GM21447 (cell line): ENCODE data around the gene PIK3R2.

ENCODE experiments used
- ATAC-seq: cut with Tn5 transposase; IDR thresholded peaks from one replicate; pipeline ENCODE4 v1.9.1; 2021; ENCODE audit not compliant: unreplicated experiment

The PIK3R2 gene

DNA sequence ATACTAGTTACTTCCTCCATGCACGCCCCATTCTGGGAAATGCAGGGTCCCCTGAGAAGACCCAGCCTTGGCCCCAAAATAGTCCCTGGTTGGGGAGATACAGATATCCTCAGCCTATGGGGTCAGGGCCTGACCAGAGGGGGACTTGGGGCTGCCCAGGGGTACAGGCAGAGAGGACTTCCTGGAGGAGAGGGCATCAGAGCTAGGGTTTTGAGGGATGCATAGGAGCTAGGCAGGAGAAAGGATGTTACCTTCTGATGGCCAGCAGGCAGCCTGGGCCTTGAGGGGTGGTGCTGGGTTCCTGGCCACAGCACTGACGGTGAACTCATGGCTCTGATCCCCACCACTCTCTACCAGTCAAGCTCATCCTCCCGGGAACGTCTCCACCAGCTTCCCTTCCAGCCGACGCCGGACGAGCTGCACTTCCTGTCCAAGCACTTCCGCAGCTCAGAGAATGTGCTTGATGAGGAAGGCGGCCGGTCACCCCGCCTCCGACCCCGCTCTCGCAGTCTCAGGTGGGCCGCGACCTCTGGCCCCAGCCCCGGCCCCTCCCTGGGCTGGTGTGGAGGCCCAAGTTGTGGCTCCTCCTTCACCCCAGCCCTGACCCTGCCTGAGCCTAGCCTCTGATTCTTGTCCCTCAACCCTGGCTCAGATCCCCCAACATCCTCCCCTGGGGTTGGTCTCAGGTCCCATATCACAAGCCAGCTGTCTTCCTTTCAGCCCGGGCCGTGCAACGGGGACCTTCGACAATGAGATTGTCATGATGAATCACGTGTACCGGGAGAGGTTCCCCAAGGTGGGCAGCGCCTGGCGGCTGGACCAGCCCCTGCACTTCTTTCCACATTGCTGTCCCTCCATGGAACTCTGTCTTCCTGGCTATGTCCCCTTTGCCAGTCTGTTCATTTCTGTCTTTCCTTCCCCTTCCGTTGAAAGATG, 29.8 kb upstream of the PIK3R2 start:
- no peak for ATAC-seq

DNA sequence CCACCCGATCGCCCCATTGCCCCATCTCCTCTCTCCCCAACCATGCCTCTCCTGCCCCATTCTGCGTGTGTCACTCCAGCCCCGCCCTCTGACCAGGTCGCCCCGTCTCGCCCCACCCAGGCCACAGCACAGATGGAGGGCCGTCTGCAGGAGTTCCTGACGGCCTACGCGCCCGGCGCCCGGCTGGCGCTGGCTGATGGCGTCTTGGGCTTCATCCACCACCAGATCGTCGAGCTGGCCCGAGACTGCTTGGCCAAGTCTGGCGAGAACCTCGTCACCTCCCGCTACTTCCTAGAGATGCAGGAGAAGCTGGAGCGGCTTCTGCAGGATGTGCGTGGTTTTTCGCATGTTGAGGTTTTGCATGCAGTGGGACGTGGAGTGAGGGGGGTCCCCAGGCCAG, 29.1 kb upstream of the PIK3R2 start:
- ATAC-seq: no peak

DNA sequence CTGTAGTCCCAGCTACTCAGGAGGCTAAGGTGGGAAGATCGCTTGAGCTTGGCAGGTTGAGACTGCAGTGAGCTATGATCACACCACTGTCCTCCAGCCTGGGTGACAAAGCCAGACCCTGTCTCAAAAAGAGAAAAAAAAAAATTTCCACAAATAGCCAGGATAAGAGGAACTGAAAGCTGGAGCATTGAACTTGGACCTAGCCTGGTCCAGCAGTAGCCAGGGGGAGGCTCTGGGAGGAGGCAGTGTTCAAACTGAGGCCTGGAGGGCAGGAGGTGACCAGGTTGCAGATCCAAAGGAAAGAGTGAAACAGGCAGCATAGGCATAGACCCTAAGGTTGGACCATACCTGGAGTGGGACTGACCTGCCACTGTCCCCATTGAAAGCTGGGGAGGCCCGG, 26.9 kb upstream of the PIK3R2 start:
- ATAC-seq: no peak

DNA sequence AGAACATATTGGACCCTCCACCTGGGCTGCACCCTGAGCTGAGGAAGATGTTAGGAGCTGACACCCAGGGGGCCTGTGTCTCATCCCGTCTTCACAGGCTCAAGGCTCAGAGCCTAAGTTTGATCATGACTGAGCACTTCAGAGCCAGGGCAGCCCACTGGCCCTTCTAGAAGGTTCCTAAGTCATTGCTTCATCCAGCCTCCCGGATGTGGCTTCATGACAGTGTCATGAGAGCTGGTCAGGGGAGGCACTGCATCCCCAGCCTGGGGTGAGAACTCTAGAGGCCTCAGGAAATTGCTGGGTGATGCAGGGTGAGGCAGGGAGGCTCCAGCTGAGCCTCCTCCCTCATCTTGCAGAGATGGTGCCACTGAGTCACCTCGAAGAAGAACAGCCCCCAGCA, 24.9 kb upstream of the PIK3R2 start:
- no peak for ATAC-seq

DNA sequence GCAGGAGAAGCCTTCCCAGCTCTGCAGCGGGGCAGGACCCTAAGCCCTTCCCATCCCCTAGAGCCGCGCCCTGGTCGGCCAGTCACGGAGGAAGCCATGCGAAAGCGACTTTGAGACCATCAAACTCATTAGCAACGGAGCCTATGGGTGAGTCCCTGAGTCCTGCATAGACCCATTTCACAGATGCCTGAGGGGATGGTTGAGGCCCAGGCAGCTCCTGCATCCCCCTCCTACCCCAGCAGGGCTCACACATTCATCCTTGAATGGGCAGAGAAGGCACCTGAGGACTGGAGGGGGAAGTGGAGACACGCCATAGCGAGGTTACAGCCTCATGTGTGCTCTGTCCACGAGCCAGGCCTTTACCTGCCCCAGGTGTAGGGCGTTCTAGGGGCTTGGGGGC, 24.2 kb upstream of the PIK3R2 start:
- ATAC-seq: no peak

DNA sequence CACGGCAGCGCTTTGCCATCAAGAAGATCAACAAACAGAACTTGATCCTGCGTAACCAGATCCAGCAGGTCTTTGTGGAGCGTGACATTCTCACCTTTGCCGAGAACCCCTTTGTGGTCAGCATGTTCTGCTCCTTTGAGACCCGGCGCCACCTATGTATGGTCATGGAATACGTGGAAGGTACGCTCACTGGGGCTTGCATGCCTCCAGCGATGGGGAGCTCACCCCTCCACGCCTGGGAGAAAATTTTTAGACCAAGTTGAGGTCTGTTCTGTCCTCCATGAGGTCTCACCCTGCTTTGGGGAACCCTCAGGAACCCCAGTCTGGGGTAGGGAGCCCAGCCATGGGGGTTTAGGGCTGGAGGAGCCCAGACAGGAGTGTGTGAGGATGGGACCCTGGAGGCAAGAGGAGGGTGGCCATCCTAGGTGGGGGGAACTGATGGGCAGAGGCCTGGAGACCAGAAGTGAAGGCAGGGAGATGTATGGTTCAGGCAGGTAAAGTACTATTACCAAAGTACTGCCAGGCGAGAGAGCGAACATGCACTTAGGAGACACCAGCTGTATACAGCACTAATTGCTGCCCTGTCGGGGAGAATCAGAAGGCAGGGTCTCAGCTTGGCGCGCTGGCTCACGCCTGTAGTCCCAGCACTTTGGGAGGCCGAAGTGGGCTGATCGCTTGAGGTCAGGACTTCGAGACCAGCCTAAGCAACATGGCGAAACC, 22.3 kb upstream of the PIK3R2 start:
- ATAC-seq: no peak

DNA sequence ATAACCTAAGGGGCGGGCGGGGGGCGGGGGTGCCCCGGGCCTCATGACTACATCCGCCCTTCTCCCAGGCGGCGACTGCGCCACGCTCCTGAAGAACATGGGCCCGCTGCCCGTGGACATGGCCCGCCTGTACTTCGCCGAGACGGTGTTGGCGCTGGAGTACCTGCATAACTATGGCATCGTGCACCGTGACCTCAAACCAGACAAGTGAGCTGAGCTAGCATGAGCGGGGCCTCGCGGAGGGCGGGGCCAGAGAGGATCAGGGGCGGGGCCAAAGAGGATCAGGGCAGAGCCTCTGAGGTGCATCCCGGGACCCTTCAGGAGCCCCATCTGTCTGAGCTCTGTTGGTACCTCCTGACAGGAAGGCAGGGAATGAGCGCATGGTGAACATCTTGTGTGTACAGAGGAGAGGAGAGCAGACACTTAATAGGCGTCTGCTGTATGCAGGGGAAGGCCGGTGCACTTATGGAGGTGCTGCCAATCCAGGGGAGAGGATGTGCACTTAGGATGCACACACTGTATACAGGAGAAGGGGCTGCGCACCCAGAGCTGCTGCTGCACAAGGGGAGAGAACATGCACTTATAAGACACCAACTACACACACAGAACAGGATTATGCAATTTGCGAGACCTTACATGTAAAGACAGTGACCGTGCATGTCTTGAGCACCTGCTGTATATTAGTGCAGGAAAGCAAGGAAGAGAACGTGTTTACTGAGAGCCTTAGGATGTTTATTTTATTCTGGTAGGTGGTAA, 20.9 kb upstream of the PIK3R2 start:
- no peak for ATAC-seq

DNA sequence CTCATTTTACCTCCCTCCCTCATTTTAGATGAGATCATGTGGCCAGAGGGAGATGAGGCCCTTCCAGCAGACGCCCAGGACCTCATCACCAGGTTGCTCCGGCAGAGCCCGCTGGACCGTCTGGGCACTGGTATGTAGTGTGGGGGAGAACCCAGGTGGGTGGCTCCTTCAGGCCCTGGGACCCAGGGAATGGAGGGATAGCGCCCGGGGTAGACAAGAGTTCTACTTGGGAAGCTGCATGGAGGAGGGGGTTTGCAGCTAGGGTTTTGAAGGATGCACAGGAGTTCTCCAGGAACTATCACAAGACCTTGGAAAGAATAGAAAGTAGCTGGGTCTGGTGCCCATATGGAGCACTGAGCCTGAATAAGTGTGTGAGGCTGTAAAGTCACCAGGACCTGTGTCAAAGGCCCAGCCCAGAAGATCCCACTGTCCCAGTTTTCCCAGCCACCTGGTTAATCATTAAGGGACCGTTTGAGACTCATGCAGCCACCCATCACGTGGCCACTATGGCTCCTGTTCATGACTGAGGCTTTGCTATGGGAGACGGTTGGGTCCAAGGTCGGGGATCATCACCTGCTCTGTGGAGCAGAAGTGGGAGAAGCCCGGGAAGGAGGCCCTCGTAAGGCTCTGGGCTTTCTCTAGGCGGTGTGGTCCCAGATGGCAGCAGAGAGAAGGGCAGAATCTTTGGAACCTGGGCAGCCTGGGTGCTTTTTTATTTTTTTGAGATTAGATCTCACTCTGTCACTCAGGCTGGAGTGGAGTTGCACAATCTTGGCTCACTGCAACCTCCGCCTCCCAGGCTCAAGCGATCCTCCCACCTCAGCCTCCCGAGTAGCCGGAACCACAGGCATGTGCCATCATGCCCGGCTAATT, 17.0 kb upstream of the PIK3R2 start:
- ATAC-seq: no peak

DNA sequence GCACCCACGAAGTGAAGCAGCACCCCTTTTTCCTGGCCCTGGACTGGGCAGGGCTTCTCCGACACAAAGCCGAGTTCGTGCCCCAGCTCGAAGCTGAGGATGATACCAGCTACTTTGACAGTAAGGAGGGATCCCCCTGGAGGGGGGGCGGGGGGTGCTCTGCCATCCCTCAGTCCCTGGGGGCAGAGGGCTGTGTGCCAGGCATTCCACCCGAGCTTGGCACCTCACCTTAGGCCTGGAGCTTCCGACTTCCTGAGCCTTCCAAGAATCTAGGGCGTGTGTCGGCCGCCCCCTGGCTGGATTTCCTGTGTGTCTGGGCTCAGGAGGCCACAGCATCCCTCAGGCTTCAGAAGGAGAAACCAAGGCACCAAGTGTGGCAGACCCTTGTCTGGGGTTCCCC, 15.7 kb upstream of the PIK3R2 start:
- no peak for ATAC-seq

DNA sequence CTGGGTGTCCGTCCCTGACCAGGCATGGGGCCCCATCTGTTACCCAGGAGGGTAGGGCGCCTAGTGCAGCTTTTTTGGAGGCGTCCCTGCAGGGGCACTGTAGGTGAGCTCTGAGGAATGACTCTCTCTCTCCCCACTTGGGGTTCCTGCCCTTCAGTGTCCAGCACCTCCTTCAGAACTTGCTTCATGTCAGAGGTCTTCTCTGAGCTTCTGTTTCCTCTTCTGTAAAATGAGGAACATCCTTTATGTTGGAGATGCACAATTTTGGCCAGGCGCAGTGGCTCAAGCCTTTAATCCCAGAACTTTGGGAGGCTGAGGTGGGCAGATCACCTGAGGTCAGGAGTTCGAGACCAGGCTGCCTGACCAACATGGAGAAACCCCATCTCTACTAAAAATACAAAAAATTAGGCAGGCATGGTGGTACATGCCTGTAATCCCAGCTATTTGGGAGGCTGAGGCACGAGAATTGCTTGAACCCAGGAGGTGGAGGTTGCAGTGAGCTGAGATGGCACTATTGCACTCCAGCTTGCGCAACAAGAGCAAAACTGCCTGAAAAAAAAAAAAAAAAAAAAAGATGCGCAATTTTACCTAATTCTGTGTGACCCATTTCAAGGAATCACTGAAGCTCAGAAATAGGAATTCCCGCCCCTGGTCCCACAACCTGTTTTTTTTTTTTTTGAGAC, 15.2 kb upstream of the PIK3R2 start:
- no peak for ATAC-seq

DNA sequence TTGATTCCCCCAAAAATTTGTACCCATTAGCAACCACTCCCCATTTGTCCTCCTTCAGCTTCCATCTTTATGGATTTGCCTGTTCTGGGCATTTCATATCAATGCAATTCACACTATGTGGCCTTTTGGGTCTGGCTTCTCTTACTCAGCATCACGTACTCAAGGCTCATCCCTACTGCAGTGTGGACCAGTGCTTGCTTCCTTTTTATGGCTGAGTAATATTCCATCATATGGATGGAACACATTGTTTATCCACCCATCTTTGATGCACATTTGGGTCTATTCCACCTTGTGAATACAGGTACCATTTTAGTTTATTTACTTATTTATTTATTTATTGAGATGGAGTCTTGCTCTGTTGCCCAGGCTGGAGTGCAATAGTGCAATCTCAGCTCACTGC, 12.5 kb upstream of the PIK3R2 start:
- ATAC-seq: no peak

DNA sequence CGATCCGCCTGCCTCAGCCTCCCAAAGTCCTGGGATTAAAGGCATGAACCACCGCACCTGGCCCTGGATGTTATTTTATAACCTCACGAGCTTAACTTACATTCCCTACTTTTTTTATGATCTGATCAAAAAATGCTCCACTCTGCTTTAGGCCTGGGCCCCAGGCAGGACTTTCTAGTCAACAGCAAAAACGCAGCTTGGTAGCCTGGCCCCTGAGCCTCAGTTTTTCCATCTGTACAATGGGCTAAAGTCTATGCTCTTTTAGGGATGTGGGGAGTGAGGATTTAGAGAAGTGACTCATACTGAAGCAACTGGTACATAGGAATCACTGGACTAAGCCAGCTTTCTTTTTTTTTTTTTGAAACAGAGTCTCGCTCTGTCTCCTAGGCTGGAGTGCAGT, 11.9 kb upstream of the PIK3R2 start:
- ATAC-seq: no peak

DNA sequence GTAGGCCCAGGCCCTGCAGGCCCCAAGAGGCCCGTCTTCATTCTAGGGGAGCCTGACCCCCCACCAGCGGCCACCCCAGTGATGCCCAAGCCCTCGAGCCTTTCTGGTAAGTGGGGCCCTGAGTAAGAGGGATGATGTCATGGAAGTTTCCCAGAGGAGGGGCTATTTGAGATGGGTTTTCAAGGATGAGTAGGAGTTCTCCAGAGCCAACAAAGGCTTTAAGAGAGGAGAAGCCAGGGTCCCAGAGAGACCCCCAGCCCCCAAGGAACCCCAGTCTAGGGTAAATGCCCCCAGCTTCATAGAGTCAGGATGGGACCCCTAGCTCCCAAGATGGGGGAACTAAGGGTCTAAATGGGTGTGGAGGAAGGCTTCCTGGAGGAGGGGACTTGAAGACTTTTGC, 9.1 kb upstream of the PIK3R2 start:
- ATAC-seq: no peak

DNA sequence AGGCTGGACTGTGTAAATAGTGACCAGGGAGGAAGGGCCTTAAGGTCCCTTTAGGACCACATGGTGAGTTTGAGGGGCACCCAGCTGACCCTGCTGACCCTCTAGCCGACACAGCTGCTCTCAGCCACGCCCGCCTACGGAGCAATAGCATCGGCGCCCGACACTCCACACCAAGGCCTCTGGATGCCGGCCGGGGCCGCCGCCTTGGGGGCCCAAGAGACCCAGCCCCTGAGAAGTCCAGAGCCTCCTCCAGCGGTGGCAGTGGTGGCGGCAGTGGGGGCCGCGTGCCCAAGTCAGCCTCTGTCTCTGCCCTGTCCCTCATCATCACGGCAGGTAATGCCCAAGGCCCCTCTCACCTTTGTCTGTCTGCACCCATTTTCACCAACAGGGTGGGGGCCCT, 8.6 kb upstream of the PIK3R2 start:
- no peak for ATAC-seq

DNA sequence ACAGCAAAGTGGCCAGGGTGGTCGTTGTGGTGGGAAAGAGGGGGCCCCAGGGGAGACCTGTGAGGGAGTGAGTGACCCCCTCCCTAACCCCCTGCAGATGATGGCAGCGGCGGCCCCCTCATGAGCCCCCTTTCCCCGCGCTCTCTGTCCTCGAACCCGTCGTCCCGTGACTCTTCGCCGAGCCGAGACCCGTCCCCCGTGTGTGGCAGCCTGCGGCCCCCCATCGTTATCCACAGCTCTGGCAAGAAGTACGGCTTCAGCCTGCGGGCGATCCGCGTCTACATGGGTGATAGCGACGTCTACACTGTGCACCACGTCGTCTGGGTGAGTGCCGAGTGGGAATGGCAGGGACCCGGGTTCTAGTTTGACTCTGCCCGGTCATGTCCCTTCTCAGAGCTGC, 8.1 kb upstream of the PIK3R2 start:
- no peak for ATAC-seq

DNA sequence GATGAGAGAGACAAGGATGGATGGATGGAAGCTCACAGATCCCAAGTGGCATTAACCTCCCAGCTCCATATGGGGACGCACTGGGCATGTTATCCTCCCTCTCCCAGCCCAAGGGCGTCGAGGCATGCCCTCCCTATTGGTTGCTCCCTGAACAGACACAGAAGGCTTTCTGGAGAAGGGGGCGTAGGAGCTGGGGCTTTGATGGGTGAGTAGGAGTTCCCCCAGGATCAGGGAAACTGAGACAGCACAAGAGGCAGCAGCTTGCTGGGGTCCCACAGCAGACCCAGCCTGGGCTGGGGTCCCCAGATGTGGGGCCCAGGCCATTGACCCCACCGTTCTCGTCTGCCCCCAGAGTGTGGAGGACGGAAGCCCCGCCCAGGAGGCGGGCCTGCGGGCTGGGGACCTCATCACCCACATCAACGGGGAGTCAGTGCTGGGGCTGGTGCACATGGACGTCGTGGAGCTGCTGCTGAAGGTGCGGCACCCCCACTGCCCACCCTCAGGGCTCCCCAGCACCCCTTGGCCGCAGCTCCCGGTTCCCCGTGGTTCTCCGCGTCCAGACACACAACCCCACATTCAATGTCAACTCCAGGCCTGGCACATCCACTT, 7.5 kb upstream of the PIK3R2 start:
- ATAC-seq: no peak

DNA sequence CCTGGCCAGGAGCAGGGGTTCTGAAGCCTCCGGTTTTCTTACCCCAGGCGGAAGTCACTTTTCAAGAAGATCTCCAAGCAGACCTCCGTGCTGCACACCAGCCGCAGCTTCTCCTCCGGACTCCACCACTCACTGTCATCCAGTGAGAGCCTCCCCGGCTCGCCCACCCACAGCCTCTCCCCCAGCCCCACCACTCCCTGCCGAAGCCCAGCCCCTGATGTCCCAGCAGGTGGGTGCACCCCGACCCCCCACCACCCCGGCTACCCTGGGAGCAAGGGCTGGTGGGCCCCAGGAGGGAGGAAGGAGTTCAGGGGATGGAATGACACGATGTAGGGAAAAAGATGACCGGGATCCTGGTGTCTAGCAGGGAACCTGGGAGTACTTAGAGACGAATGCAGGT, 5.6 kb upstream of the PIK3R2 start:
- no peak for ATAC-seq

DNA sequence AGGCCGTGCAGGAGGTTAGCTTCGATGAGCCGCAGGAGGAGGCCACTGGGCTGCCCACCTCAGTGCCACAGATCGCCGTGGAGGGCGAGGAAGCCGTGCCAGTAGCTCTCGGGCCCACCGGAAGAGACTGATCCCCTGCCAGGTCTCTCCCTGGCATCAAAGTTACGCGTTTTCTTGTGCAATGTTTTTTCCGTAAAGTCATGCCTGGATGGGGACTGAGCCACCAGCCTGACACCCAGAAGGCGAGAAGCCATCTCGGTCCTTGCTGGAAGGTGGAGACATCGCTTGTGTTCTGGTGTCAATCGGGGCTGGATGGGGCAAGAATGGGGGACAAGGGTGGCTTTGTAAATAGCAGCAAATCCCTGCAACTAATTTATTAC, 3.4 kb upstream of the PIK3R2 start:
- no peak for ATAC-seq

DNA sequence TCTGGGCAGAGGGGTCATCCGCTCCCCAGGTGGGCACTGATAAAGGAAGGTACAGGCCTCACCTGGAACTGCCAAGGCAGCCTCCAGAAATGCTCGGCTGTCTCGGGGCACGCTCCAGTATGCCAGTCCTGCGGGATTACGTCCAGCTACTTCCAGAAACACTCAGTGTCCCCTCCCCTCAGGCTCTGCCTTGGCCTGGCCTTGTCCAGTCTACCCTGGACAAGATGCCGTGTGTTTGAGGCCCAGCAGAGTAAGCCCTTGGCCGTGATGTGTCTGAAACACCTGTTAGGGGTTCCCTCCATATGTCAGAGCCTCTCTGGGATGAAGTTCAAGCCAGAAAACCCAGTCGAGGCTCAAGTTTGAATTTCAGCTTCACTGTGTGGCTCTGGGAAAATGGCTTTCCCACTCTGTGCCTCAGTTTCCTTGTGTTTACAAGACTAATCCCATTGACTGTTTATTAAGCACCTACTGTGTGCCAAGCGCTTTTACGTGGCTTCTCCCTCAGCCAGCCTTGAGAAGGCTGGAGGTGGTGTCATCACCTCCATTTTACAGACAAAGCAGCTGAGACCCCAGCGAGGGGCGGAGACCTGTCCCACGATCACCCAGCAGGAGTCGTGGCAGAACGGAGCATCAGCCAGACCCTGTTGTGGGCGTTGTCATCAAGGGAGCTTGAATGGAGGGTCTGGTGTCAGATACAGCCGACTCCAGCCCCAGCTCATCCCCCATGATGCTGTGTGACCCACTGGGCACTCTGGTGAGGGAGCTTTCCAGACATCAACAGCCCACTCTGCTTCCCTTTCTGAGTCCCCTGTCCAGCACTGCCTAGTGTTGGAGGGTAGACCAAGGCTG, 2.0 kb upstream of the PIK3R2 start:
- ATAC-seq: no peak
